PFSK-1 (cell line): ENCODE measurements around the gene ACOX3.

Source experiments
- POLR2AphosphoS5 ChIP-seq: IDR thresholded peaks from 2 replicates; pipeline ENCODE4 v1.6.1; 2012; ENCODE audit warnings: low read depth, mild to moderate bottlenecking, control low read depth, low read length, moderate library complexity
- SIN3A ChIP-seq: IDR thresholded peaks from 2 replicates; pipeline ENCODE4 v1.6.1; 2012; ENCODE audit warnings: mild to moderate bottlenecking, low read length, moderate library complexity, borderline replicate concordance; ENCODE audit not compliant: insufficient read depth
- TF ChIP-seq, protein P1 (sequence below), 2 experiments: IDR thresholded peaks; 2 replicates each; pipeline versions ENCODE4 v1.6.1 to v1.8.0; 2011 to 2012; ENCODE audit warnings: low read depth in 2 of 2, low read length in 2 of 2, control low read depth in 1 of 2, inconsistent platforms in 1 of 2, mild to moderate bottlenecking in 1 of 2, moderate library complexity in 1 of 2; ENCODE audit not compliant: insufficient read depth in 1 of 2

DNA sequence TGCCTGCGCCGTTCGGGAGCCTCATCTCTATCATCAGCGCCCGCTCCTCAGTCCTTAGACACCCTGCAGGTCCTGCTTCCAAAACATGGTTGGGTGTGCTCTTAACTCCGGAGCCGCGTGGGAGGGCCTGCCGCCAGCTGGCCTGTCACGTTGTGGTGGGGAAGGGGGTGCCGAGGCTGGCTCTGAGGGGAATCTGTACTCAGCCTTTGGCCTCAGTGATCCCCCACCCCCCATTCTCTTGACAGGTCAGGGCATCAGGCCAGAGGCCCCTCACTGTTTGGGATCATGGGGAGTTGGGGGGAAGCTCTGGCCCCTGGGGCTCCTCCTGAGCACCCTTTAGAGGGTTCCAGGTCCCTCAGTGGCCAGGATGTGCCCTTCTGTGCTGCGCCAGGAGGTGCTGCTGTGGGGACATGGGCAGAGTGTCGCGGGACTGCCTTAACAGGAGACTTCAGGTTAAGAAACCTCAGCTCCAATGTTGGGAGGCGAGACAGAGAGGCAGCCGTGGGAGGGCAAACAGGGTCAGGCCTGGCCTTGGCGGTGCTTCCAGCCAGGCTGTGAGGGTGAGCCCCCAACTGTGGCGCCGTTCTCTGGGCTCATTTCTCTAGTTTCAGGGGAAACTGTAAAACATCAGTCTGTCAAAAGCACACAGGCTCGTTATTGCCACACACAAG, 33.5 kb upstream of the ACOX3 start:
- TF ChIP-seq POLR2AphosphoS5 (no peak), SIN3A (no peak)
- TF ChIP-seq, protein P1, sequence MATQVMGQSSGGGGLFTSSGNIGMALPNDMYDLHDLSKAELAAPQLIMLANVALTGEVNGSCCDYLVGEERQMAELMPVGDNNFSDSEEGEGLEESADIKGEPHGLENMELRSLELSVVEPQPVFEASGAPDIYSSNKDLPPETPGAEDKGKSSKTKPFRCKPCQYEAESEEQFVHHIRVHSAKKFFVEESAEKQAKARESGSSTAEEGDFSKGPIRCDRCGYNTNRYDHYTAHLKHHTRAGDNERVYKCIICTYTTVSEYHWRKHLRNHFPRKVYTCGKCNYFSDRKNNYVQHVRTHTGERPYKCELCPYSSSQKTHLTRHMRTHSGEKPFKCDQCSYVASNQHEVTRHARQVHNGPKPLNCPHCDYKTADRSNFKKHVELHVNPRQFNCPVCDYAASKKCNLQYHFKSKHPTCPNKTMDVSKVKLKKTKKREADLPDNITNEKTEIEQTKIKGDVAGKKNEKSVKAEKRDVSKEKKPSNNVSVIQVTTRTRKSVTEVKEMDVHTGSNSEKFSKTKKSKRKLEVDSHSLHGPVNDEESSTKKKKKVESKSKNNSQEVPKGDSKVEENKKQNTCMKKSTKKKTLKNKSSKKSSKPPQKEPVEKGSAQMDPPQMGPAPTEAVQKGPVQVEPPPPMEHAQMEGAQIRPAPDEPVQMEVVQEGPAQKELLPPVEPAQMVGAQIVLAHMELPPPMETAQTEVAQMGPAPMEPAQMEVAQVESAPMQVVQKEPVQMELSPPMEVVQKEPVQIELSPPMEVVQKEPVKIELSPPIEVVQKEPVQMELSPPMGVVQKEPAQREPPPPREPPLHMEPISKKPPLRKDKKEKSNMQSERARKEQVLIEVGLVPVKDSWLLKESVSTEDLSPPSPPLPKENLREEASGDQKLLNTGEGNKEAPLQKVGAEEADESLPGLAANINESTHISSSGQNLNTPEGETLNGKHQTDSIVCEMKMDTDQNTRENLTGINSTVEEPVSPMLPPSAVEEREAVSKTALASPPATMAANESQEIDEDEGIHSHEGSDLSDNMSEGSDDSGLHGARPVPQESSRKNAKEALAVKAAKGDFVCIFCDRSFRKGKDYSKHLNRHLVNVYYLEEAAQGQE (IDR thresholded peaks at IDR 0.05; ENCODE audit: insufficient read depth in 1 of 2, low read depth in 2 of 2, low read length in 2 of 2) = no peak
